Ascending aorta (tissue), 2 donors: ENCODE measurements around the gene MAPK11. TPM values are rescaled to one million over a fixed set of nuclear protein-coding genes. Genes with fewer than 3 reads are reported as not detected.
A peak's percentile ranks its signal among the peaks of the same experiment; 100 is the strongest.

Experiments used
- DNase-seq, 2 donors: peaks; one replicate each; pipeline ENCODE4 v3.0.0-alpha.2; 2019; ENCODE audit warnings: low spot score in 2 of 2
- H3K27ac ChIP-seq, 2 donors: fragments of 200-600 bp; sonication (generic); one replicate each; pipeline ENCODE4 v1.5.1; 2016 to 2017; ENCODE audit warnings: mild to moderate bottlenecking in 1 of 2
- H3K27me3 ChIP-seq: fragments of 200-600 bp; sonication (generic); one replicate; pipeline ENCODE4 v1.5.1; 2017
- H3K36me3 ChIP-seq, 2 donors: fragments of 200-600 bp; sonication (generic); one replicate each; pipeline ENCODE4 v1.5.1; 2016
- H3K4me1 ChIP-seq, 2 donors: fragments of 200-600 bp; sonication (generic); one replicate each; pipeline ENCODE4 v1.5.1; 2016 to 2017; ENCODE audit warnings: mild to moderate bottlenecking in 1 of 2
- H3K4me3 ChIP-seq, 2 donors: fragments of 200-600 bp; sonication (generic); one replicate each; pipeline ENCODE4 v1.5.1; 2016 to 2017; ENCODE audit warnings: mild to moderate bottlenecking in 1 of 2
- H3K9me3 ChIP-seq, 2 donors: fragments of 200-600 bp; sonication (generic); one replicate each; pipeline ENCODE4 v1.5.1; 2016
- intact Hi-C: fragments of 100-400 bp; cut with DNase I; formaldehyde crosslinking; loops from one replicate; pipeline ENCODE4 v1.15.1; 2023
- total RNA-seq: library from RNA; depleted of rRNA; stranded (reverse); fragments of >200 nt; gene quantifications from one replicate; pipeline ENCODE4 v1.1.0, GENCODE V29; 2016
- TF ChIP-seq, protein P1 (sequence below), 3 experiments: fragments of 200-600 bp in 2 of 3; fragments of 450-650 bp in 1 of 3; sonication (generic) in 2 of 3; IDR thresholded peaks; one replicate each; pipeline ENCODE4 v1.5.1; 2016 to 2019; ENCODE audit warnings: antibody characterized with exemption in 3 of 3, mild to moderate bottlenecking in 1 of 3, moderate library complexity in 1 of 3

Gene MAPK11
- total RNA-seq, 1 donor from 2014 or later: 117 TPM

DNA sequence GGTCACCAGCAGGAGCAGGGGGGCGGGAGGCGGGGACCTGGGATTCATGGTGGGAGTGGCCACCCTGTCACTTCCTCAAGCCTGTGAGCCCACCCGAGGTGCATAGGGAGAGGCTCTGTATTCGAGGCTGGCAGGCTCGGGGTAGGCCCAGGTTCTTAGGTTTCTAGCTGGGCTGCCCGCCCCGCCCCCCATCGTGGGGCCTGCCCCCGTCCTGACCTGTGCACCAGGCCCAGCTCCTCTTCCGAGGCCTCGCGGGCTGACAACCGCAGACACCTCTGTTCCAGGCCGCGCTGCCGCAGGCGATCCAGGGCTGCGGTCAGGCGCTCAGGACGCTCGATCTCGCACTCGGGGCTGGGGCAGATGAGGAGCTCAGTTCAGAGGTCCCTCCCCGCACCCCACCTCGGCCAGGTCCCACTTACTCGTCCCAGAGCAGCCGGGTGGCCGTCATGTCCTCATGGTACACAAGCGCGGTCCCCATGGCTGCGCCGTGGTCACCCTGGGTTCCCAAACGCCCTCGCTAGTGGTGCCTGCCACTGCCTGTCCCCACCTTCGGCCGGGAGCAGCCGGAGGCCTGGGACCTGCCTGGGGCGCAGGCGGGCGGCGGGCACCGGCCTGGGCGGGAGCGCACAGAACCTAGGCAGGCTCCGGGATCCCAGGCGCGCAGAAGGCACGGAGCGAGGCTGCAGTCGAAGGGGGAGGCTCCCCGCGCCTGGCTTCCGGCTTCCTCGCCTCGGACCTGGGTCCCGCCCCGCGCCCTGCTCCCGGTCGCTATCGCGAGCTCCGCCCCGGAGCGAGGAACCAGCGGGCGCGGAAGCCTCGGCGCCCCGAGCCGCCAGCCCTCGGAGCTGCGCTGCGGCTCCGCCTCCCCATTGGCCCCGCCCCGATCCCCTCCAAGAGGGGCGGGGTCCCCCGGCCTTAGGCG is 19.4 kb downstream of the MAPK11 start, which contains the start of gene HDAC10:
TSS of gene HDAC10 (minus strand) at position 711 of the 922 bp plus-strand sequence. CDS start at position 478, 233 bp downstream.
- Histone ChIP-seq H3K27ac (peak within 1 kb of the TSS; percentile 66 to 71), H3K9me3 (no peaks in the 10 kb centered on the region), H3K4me3 (peak within 1 kb of the TSS; percentile 57 to 82), H3K4me1 (peaks cover 11 to 22% of the 10 kb centered on the region in 2 donors), H3K36me3 (peaks cover 0 to 14% of the 10 kb centered on the region in 2 donors), H3K27me3 (no peaks in the 10 kb centered on the region)
- TF ChIP-seq, protein P1, sequence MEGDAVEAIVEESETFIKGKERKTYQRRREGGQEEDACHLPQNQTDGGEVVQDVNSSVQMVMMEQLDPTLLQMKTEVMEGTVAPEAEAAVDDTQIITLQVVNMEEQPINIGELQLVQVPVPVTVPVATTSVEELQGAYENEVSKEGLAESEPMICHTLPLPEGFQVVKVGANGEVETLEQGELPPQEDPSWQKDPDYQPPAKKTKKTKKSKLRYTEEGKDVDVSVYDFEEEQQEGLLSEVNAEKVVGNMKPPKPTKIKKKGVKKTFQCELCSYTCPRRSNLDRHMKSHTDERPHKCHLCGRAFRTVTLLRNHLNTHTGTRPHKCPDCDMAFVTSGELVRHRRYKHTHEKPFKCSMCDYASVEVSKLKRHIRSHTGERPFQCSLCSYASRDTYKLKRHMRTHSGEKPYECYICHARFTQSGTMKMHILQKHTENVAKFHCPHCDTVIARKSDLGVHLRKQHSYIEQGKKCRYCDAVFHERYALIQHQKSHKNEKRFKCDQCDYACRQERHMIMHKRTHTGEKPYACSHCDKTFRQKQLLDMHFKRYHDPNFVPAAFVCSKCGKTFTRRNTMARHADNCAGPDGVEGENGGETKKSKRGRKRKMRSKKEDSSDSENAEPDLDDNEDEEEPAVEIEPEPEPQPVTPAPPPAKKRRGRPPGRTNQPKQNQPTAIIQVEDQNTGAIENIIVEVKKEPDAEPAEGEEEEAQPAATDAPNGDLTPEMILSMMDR (IDR thresholded peaks at IDR 0.05): no peak
- DNase-seq: peak in 1 of 2 donors; percentile 87
- intact Hi-C loops: no loop called here

- no peaks in the 10 kb centered on the region for H3K9me3 ChIP-seq
- peaks cover 16 to 27% of the 10 kb centered on the region in 2 donors for H3K4me1 ChIP-seq
- peak overlapping the region; percentile 57 to 82 for H3K4me3 ChIP-seq
- intact Hi-C loops: no loop called here
- peak overlapping the region in 1 of 2 donors; percentile 66 for H3K27ac ChIP-seq
- H3K27me3 ChIP-seq: no peaks in the 10 kb centered on the region
- no peak for DNase-seq
- TF ChIP-seq, protein P1 (IDR thresholded peaks at IDR 0.05): no peak
- peaks cover 0 to 14% of the 10 kb centered on the region in 2 donors for H3K36me3 ChIP-seq
Observed at GRCh38 chr22:50250249-50250554, 20.0 kb downstream of the MAPK11 start.

- intact Hi-C loops: no loop called here
- DNase-seq: no peak
- TF ChIP-seq, protein P1 (IDR thresholded peaks at IDR 0.05): no peak
- Histone ChIP-seq H3K4me1 (peaks cover 16 to 27% of the 10 kb centered on the region in 2 donors), H3K36me3 (peaks cover 0 to 14% of the 10 kb centered on the region in 2 donors), H3K27ac (no peak overlapping the region), H3K9me3 (no peaks in the 10 kb centered on the region), H3K27me3 (no peaks in the 10 kb centered on the region), H3K4me3 (peak overlapping the region in 1 of 2 donors; percentile 82)
Observed at GRCh38 chr22:50249341-50250248, 20.6 kb downstream of the MAPK11 start.

DNA sequence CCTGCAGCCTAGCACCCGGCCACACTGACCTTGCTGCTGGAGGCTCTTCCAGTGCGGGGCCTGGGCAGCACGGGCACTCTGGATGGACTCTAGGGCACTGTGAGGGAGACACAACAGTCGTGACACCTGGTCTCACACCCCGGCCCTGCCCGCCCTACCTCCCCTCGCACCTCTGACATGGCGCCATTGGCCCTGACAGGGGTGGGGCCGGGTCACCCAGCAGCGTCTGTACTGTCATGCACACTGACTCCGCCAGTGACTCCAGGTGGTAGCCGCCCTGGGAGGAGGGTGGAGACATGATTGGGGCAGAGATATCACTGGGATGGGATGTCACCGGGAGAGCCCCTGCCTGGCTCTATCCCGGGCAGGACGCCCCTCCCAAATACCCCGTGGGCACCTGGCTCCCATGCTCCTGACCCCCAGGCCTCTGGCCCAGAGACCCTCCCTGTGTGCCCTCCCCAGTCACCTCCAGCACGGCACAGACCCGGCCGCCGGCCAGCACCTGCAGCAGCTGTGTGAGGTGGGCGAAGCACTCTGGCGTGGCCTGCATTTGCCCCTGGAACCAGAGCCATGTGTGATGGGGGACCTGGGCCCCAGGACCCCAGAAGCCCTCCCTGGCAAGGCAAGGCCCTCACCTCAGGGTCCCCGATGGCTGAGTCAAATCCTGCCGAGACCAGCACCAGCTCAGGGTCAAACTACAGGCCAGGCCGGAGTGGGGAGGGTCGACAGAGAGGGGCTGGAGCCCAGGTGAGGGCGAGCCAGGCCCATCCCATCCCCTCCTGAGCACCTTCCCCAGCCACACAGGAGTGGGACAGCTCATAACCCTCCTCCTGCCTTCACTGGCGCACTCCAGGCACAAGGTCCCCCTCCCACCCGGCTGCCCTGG is 21.7 kb downstream of the MAPK11 start:
- peaks cover 16 to 30% of the 10 kb centered on the region in 2 donors for H3K4me1 ChIP-seq
- intact Hi-C loops: no loop called here

More for the DNA sequence above, 21.7 kb downstream of the MAPK11 start:
- DNase-seq: no peak
- no peak overlapping the region for H3K27ac ChIP-seq
- H3K9me3 ChIP-seq: no peaks in the 10 kb centered on the region
- peaks cover 0 to 14% of the 10 kb centered on the region in 2 donors for H3K36me3 ChIP-seq
- no peak overlapping the region for H3K4me3 ChIP-seq
- TF ChIP-seq, protein P1 (IDR thresholded peaks at IDR 0.05): no peak
- H3K27me3 ChIP-seq: no peaks in the 10 kb centered on the region
